Measurements from ENCODE around the gene PLCD3. TPM values are rescaled to one million over a fixed set of nuclear protein-coding genes. Genes with fewer than 3 reads are reported as not detected.

The PLCD3 gene
- total RNA-seq, 1 donor from 2014 or later: 34.1 TPM

DNA sequence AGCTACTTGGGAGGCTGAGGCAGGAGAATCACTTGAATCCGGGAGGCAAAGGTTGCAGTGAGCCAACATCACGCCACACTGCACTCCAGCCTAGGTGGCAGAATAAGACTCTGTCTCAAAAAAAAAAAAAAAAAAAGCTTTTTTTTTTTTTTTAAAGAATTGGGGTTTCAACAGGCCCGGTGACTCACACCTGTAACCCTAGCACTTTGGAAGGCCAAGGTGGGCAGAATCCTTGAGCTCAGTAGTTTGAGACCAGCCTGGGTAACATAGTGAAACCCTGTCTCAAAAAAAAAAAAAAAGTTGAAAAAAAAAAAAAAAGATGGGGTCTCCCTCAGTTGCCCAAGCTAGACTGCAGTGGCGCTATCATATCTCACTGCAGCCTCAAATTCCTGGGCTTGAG, 22.7 kb upstream of the PLCD3 start:
- TF ChIP-seq CTCF (IDR thresholded peaks at IDR 0.05): no peak
- no peak for TF ChIP-seq POLR2A (IDR thresholded peaks at IDR 0.05)
- TF ChIP-seq POLR2AphosphoS5 (IDR thresholded peaks at IDR 0.05; ENCODE audit: insufficient read depth in 1 of 2, low read depth in 1 of 2): no peak

DNA sequence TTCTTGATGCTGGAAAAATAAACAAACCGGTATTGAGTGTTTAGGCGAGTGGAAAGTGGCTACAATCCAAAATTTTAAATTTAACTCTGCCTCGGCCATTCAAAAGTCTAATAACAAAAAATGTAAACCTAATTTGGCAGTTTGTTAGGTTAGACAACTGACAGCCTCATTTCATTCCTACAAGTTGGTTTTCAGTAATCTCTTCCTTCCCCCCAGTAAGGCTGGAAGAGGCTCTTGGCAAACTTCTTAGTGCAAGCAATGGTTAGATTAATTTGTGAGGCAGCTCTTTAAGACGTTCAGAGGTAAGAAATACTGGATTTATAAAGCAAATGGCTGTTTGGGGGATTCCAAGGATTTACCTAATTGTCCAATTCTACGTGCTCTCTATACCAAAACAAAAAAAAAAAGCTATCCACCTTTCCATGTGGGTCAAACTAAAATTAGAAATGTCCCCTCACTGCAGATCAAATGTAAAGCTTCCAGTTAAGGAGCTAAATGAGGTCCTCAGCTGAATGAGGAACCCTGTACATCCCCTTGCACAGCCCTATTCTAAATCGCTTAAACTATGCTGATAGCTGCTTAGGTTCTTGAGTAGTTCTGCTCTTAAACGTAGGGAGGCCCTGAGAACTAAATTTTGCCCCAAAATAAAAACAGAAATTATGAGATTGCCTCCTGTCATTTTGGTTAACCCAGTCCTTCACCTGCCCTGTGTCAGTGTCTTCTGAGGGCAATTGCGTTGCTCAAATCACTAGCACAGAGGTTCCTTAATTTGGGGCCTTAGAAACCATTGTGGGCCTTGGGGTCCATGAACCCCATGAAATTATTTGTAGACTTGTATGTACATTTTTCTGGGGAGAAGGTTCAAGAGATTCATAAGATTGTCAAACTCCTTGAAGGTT, 18.8 kb upstream of the PLCD3 start:
- DNase-seq (ENCODE audit: extremely low spot score in 2 of 2): no peak
- intact Hi-C loops (cut with DNase I): no loop called here
- H3K4me1 ChIP-seq: peaks cover 54% of the 10 kb centered on the region
- H3K27ac ChIP-seq: peak overlapping the region; percentile 98
- no peaks in the 10 kb centered on the region for H3K36me3 ChIP-seq
- H3K9me3 ChIP-seq: no peaks in the 10 kb centered on the region
- peak overlapping the region; percentile 65 to 68 for H3K4me3 ChIP-seq
- TF ChIP-seq POLR2A (IDR thresholded peaks at IDR 0.05) (no peak), POLR2AphosphoS5 (IDR thresholded peaks at IDR 0.05; ENCODE audit: insufficient read depth in 1 of 2, low read depth in 1 of 2) (no peak), CTCF (IDR thresholded peaks at IDR 0.05) (no peak)
- H3K27me3 ChIP-seq: no peaks in the 10 kb centered on the region

More for the DNA sequence above, 22.7 kb upstream of the PLCD3 start:
- DNase-seq (ENCODE audit: extremely low spot score in 2 of 2): no peak
- Histone ChIP-seq H3K4me1 (peaks cover 82% of the 10 kb centered on the region), H3K27me3 (no peaks in the 10 kb centered on the region), H3K36me3 (no peaks in the 10 kb centered on the region), H3K27ac (no peak overlapping the region), H3K9me3 (no peaks in the 10 kb centered on the region), H3K4me3 (no peak overlapping the region)
- intact Hi-C loops (cut with DNase I): no loop called here

- intact Hi-C loops (cut with DNase I): loop anchor here (10.0 kb wide), 1 partner anchor 165 kb away; the partner anchor contains the start of gene MAP3K14
- no peaks in the 10 kb centered on the region for H3K9me3 ChIP-seq
- TF ChIP-seq POLR2AphosphoS5 (IDR thresholded peaks at IDR 0.05; ENCODE audit: insufficient read depth in 1 of 2, low read depth in 1 of 2): peak in 1 of 2 donors; percentile 62
- no peak for TF ChIP-seq CTCF (IDR thresholded peaks at IDR 0.05)
- peak overlapping the region; percentile 65 to 68 for H3K4me3 ChIP-seq
- peaks cover 56% of the 10 kb centered on the region for H3K4me1 ChIP-seq
- DNase-seq (ENCODE audit: extremely low spot score in 2 of 2): peak in 1 of 2 donors; percentile 91
- H3K27ac ChIP-seq: peak overlapping the region; percentile 98
- H3K36me3 ChIP-seq: no peaks in the 10 kb centered on the region
- no peaks in the 10 kb centered on the region for H3K27me3 ChIP-seq
Measured at GRCh38 chr17:45149669-45150664, 17.7 kb upstream of the PLCD3 start.

DNA sequence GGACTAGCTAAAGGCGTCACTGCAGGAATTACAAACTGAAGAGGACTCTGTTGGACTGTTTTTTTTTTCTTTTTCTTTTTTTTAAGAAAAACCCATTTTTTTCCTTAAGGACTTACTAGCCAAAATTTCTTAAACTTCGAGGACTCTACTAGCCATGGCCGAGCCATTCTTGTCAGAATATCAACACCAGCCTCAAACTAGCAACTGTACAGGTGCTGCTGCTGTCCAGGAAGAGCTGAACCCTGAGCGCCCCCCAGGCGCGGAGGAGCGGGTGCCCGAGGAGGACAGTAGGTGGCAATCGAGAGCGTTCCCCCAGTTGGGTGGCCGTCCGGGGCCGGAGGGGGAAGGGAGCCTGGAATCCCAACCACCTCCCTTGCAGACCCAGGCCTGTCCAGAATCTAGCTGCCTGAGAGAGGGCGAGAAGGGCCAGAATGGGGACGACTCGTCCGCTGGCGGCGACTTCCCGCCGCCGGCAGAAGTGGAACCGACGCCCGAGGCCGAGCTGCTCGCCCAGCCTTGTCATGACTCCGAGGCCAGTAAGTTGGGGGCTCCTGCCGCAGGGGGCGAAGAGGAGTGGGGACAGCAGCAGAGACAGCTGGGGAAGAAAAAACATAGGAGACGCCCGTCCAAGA, 16.8 kb upstream of the PLCD3 start:
- Histone ChIP-seq H3K27me3 (no peaks in the 10 kb centered on the region), H3K9me3 (no peaks in the 10 kb centered on the region), H3K4me3 (peak overlapping the region; percentile 65 to 68), H3K27ac (peak overlapping the region; percentile 98), H3K4me1 (peaks cover 62% of the 10 kb centered on the region), H3K36me3 (no peaks in the 10 kb centered on the region)
- intact Hi-C loops (cut with DNase I): loop anchor here (10.0 kb wide), 1 partner anchor 166 kb away; the partner anchor contains the start of gene MAP3K14
- peak; percentile 16 to 72 (median 55) for TF ChIP-seq CTCF (IDR thresholded peaks at IDR 0.05)
- TF ChIP-seq POLR2AphosphoS5 (IDR thresholded peaks at IDR 0.05; ENCODE audit: insufficient read depth in 1 of 2, low read depth in 1 of 2): peak; percentile 43 to 51
- peak in 1 of 2 donors; percentile 35 for TF ChIP-seq POLR2A (IDR thresholded peaks at IDR 0.05)
- DNase-seq (ENCODE audit: extremely low spot score in 2 of 2): peak in 1 of 2 donors; percentile 95
